Measurements from ENCODE around the gene JADE3.

- TF ChIP-seq CTCF (IDR thresholded peaks at IDR 0.05; ENCODE audit: low read length) (no peak), EZH2 (optimal IDR thresholded peaks at IDR 0.05; ENCODE audit: low read depth, low read length) (no peak)
These were observed 14.0 kb upstream of the JADE3 start for GRCh38 chrX:46898207-46898606.

Measured in MM.1S (cell line).